ENCODE data around the gene SMIM45.

The SMIM45 gene

GRCh38 chr22:41911001-41911611 is 40.8 kb upstream of the SMIM45 start:
- Histone ChIP-seq H3K4me3 (peak overlapping the region; percentile 10 to 48), H3K4me1 (peaks cover 0 to 45% of the 10 kb centered on the region in 2 donors), H3K9me3 (no peaks in the 10 kb centered on the region), H3K36me3 (no peaks in the 10 kb centered on the region), H3K27ac (peak overlapping the region in 1 of 2 donors; percentile 45), H3K27me3 (peaks cover 12 to 46% of the 10 kb centered on the region in 2 donors)
- no peak for DNase-seq (ENCODE audit: low spot score)
- no peak for TF ChIP-seq CTCF (IDR thresholded peaks at IDR 0.05)

- Histone ChIP-seq H3K27me3 (peaks cover 12 to 46% of the 10 kb centered on the region in 2 donors), H3K4me1 (peaks cover 0 to 48% of the 10 kb centered on the region in 2 donors), H3K4me3 (no peak overlapping the region), H3K9me3 (no peaks in the 10 kb centered on the region), H3K27ac (no peak overlapping the region), H3K36me3 (no peaks in the 10 kb centered on the region)
- no peak for TF ChIP-seq CTCF (IDR thresholded peaks at IDR 0.05)
- DNase-seq (ENCODE audit: low spot score), result no peak
Measured at GRCh38 chr22:41912338-41913039, 39.5 kb upstream of the SMIM45 start.

- no peaks in the 10 kb centered on the region for H3K36me3 ChIP-seq
- peaks cover 12 to 52% of the 10 kb centered on the region in 2 donors for H3K27me3 ChIP-seq
- peaks cover 0 to 55% of the 10 kb centered on the region in 2 donors for H3K4me1 ChIP-seq
- no peaks in the 10 kb centered on the region for H3K9me3 ChIP-seq
- DNase-seq (ENCODE audit: low spot score), result no peak
- no peak overlapping the region for H3K4me3 ChIP-seq
- no peak for TF ChIP-seq CTCF (IDR thresholded peaks at IDR 0.05)
- H3K27ac ChIP-seq, result no peak overlapping the region
Measured at GRCh38 chr22:41913040-41913719, 38.8 kb upstream of the SMIM45 start.

GRCh38 chr22:41913842-41914534 is 38.0 kb upstream of the SMIM45 start:
- Histone ChIP-seq H3K36me3 (no peaks in the 10 kb centered on the region), H3K4me1 (peaks cover 0 to 55% of the 10 kb centered on the region in 2 donors), H3K27me3 (peaks cover 12 to 53% of the 10 kb centered on the region in 2 donors), H3K27ac (no peak overlapping the region), H3K9me3 (no peaks in the 10 kb centered on the region), H3K4me3 (no peak overlapping the region)
- DNase-seq (ENCODE audit: low spot score), result no peak
- TF ChIP-seq CTCF (IDR thresholded peaks at IDR 0.05), result no peak

- Histone ChIP-seq H3K4me1 (peaks cover 0 to 56% of the 10 kb centered on the region in 2 donors), H3K36me3 (no peaks in the 10 kb centered on the region), H3K27me3 (peaks cover 12 to 53% of the 10 kb centered on the region in 2 donors), H3K4me3 (peak overlapping the region in 1 of 2 donors; percentile 50), H3K27ac (no peak overlapping the region), H3K9me3 (no peaks in the 10 kb centered on the region)
- DNase-seq (ENCODE audit: low spot score), result no peak
- no peak for TF ChIP-seq CTCF (IDR thresholded peaks at IDR 0.05)
Measured at GRCh38 chr22:41914611-41915034, 37.3 kb upstream of the SMIM45 start.
